ENCODE results near the gene DCTN1.

DCTN1 gene

GRCh38 chr2:74313497-74313896 is 66.6 kb downstream of the DCTN1 start:
- H3K36me3 ChIP-seq (ENCODE audit: control insufficient read depth, low read length), result no peaks in the 10 kb centered on the region

GRCh38 chr2:74312913-74313312 is 67.2 kb downstream of the DCTN1 start:
- H3K4me2 ChIP-seq (ENCODE audit: low read length), result no peak overlapping the region
- 0 out of 2 replicates have a peak, but pooled peaks cover 2% of the 10 kb centered on the region for H3K4me1 ChIP-seq (ENCODE audit: control insufficient read depth, low read length)
- no peak overlapping the region for H3K27ac ChIP-seq (ENCODE audit: low read depth, low read length)
- no peaks in the 10 kb centered on the region; the same call in 1 of the 2 replicates for H3K9me2 ChIP-seq (replicated peaks; ENCODE audit: control insufficient read depth, low read length)
- TF ChIP-seq CTCF (IDR thresholded peaks at IDR 0.05; ENCODE audit: low read depth, low read length, poor library complexity, severe bottlenecking), result no peak
- no peak for TF ChIP-seq EZH2phosphoT487 (IDR thresholded peaks at IDR 0.05; ENCODE audit: borderline replicate concordance, low read length)
- H3K36me3 ChIP-seq (ENCODE audit: control insufficient read depth, low read length), result no peaks in the 10 kb centered on the region
- H3K4me3 ChIP-seq (ENCODE audit: low read length), result no peak overlapping the region
- no peaks in the 10 kb centered on the region for H3K9me3 ChIP-seq (ENCODE audit: control insufficient read depth, insufficient read depth, low read length)
- no peaks in the 10 kb centered on the region for H3K79me2 ChIP-seq (ENCODE audit: control insufficient read depth, low read length)
- no peaks in the 10 kb centered on the region for H3F3A ChIP-seq (ENCODE audit: control insufficient read depth, insufficient read depth)
- H4K20me1 ChIP-seq (ENCODE audit: control insufficient read depth, insufficient read depth, low read depth, low read length), result no peaks in the 10 kb centered on the region
- H3K27me3 ChIP-seq (ENCODE audit: control insufficient read depth, low read length), result peaks cover 17% of the 10 kb centered on the region; the same call in 1 of the 2 replicates

More at GRCh38 chr2:74313497-74313896, 66.6 kb downstream of the DCTN1 start:
- H3K9me2 ChIP-seq (replicated peaks; ENCODE audit: control insufficient read depth, low read length), result no peaks in the 10 kb centered on the region; the same call in 1 of the 2 replicates
- H3K9me3 ChIP-seq (ENCODE audit: control insufficient read depth, insufficient read depth, low read length), result no peaks in the 10 kb centered on the region
- H3K27me3 ChIP-seq (ENCODE audit: control insufficient read depth, low read length), result peaks cover 14% of the 10 kb centered on the region; the same call in 1 of the 2 replicates
- TF ChIP-seq EZH2phosphoT487 (IDR thresholded peaks at IDR 0.05; ENCODE audit: borderline replicate concordance, low read length) (no peak), CTCF (IDR thresholded peaks at IDR 0.05; ENCODE audit: low read depth, low read length, poor library complexity, severe bottlenecking) (no peak)
- no peaks in the 10 kb centered on the region for H4K20me1 ChIP-seq (ENCODE audit: control insufficient read depth, insufficient read depth, low read depth, low read length)
- H3F3A ChIP-seq (ENCODE audit: control insufficient read depth, insufficient read depth), result no peaks in the 10 kb centered on the region
- H3K79me2 ChIP-seq (ENCODE audit: control insufficient read depth, low read length), result no peaks in the 10 kb centered on the region
- H3K4me3 ChIP-seq (ENCODE audit: low read length), result no peak overlapping the region
- H3K27ac ChIP-seq (ENCODE audit: low read depth, low read length), result no peak overlapping the region
- no peak overlapping the region for H3K4me2 ChIP-seq (ENCODE audit: low read length)
- H3K4me1 ChIP-seq (ENCODE audit: control insufficient read depth, low read length), result 0 out of 2 replicates have a peak, but pooled peaks cover 2% of the 10 kb centered on the region
